NK-92 (cell line): ENCODE data around the gene IL36A.

Experiments used
- DNase-seq: peaks from one replicate; lab custom pipeline; 2025; ENCODE audit not compliant: unreplicated experiment; lab: John Stamatoyannopoulos, UW

IL36A gene

GRCh38 chr2:113046465-113046864, 41.2 kb downstream of the IL36A start:
- no peak for DNase-seq

- DNase-seq, result no peak
Observed at GRCh38 chr2:113050921-113051895, 45.9 kb downstream of the IL36A start.

- DNase-seq, result no peak
Observed at GRCh38 chr2:113052396-113052917, 47.2 kb downstream of the IL36A start, which contains the start of gene IL36B. TSS of gene IL36B (minus strand) at chr2:113052867.

- no peak for DNase-seq
Observed at GRCh38 chr2:113053666-113054065, 48.4 kb downstream of the IL36A start.

- no peak for DNase-seq
Observed at GRCh38 chr2:113054066-113054465, 48.8 kb downstream of the IL36A start.

GRCh38 chr2:113056521-113056920, 51.3 kb downstream of the IL36A start:
- DNase-seq, result no peak

- DNase-seq, result no peak
Observed at GRCh38 chr2:113057117-113057516, 51.9 kb downstream of the IL36A start.
